ENCODE results near the gene GAGE2A. TPM values are rescaled to one million over a fixed set of nuclear protein-coding genes. Genes with fewer than 3 reads are reported as not detected.
A peak's percentile ranks its signal among the peaks of the same experiment; 100 is the strongest.

The GAGE2A gene
- total and polyA plus RNA-seq, 2 of the 13 experiments (the other 11 are each of a cell fraction or from before 2014, with no cell fraction given): not detected

DNA sequence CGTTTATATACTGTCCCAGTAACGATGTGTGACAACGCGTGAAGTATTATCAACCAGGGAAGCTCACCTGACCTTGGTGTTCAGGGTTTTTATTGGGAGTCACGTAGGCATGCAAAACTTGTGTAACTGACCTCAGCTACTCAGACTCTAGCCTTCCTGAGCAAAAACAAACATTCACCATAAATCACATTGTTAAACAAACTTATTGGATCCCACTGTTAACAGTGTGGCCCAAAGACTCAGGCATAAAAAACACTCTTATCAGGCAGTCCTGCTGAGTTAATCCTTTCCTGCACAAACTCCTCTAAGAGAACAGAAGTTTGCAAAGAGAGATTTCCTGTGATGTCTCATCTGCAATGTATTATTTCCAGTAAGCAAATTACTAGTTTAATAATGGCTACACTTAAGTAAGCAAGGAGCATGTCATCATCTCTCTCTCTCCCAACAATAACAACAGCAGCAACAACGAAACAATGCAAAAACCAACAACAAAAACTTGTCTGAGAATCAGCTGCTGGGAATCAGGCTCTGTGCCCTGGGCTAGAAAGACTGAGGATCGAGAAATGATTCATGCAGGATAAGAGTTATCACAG lies 21.5 kb downstream of the GAGE2A start (continued):
- 0 out of 2 replicates have a peak, but pooled peaks have one; percentile 40 for TF ChIP-seq RERE (CRISPR knock-in tag; IDR thresholded peaks at IDR 0.05; ENCODE audit: low read depth)
- peak in 1 of 2 experiments; percentile 59; a peak in 2 of 4 replicates for TF ChIP-seq EP300 (IDR thresholded peaks at IDR 0.05; ENCODE audit: low read depth in 2 of 2, low read length in 2 of 2)
- TF ChIP-seq EP300 (CRISPR knock-in tag; IDR thresholded peaks at IDR 0.05; ENCODE audit: borderline replicate concordance): no peak
- no peak for TF ChIP-seq ZNF33B (CRISPR knock-in tag; IDR thresholded peaks at IDR 0.05)
- no peak for TF ChIP-seq SOX6 (IDR thresholded peaks at IDR 0.05)
- peak; percentile 84 for TF ChIP-seq SOX6 (CRISPR knock-in tag; IDR thresholded peaks at IDR 0.05)
- TF ChIP-seq ZNF724P (CRISPR knock-in tag; IDR thresholded peaks at IDR 0.05; ENCODE audit: borderline replicate concordance): no peak
- no peak for TF ChIP-seq ZNF263 (CRISPR knock-in tag; IDR thresholded peaks at IDR 0.05)
- TF ChIP-seq, protein P1, sequence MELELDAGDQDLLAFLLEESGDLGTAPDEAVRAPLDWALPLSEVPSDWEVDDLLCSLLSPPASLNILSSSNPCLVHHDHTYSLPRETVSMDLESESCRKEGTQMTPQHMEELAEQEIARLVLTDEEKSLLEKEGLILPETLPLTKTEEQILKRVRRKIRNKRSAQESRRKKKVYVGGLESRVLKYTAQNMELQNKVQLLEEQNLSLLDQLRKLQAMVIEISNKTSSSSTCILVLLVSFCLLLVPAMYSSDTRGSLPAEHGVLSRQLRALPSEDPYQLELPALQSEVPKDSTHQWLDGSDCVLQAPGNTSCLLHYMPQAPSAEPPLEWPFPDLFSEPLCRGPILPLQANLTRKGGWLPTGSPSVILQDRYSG (CRISPR knock-in tag; IDR thresholded peaks at IDR 0.05): no peak
- no peak for TF ChIP-seq NFRKB (IDR thresholded peaks at IDR 0.05)
- no peak for TF ChIP-seq ZKSCAN5 (CRISPR knock-in tag; IDR thresholded peaks at IDR 0.05)
- TF ChIP-seq HNRNPL (IDR thresholded peaks at IDR 0.05; ENCODE audit: low read depth, low read length): no peak
- TF ChIP-seq ZMYM4 (CRISPR knock-in tag; IDR thresholded peaks at IDR 0.05): peak; percentile 55; the same call in 1 of the 2 replicates
- TF ChIP-seq, protein P2, sequence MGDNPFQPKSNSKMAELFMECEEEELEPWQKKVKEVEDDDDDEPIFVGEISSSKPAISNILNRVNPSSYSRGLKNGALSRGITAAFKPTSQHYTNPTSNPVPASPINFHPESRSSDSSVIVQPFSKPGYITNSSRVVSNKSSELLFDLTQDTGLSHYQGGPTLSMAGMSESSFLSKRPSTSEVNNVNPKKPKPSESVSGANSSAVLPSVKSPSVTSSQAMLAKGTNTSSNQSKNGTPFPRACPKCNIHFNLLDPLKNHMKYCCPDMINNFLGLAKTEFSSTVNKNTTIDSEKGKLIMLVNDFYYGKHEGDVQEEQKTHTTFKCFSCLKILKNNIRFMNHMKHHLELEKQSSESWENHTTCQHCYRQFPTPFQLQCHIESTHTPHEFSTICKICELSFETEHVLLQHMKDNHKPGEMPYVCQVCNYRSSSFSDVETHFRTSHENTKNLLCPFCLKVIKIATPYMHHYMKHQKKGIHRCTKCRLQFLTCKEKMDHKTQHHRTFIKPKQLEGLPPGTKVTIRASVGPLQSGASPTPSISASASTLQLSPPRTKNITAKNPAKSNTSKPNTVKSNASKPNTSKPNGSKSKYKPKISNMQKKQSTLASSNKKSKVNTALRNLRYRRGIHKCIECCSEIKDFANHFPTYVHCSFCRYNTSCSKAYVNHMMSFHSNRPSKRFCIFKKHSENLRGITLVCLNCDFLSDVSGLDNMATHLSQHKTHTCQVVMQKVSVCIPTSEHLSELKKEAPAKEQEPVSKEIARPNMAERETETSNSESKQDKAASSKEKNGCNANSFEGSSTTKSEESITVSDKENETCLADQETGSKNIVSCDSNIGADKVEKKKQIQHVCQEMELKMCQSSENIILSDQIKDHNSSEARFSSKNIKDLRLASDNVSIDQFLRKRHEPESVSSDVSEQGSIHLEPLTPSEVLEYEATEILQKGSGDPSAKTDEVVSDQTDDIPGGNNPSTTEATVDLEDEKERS (CRISPR knock-in tag; IDR thresholded peaks at IDR 0.05): peak; percentile 77; the same call in 1 of the 2 replicates
- TF ChIP-seq, protein P3, sequence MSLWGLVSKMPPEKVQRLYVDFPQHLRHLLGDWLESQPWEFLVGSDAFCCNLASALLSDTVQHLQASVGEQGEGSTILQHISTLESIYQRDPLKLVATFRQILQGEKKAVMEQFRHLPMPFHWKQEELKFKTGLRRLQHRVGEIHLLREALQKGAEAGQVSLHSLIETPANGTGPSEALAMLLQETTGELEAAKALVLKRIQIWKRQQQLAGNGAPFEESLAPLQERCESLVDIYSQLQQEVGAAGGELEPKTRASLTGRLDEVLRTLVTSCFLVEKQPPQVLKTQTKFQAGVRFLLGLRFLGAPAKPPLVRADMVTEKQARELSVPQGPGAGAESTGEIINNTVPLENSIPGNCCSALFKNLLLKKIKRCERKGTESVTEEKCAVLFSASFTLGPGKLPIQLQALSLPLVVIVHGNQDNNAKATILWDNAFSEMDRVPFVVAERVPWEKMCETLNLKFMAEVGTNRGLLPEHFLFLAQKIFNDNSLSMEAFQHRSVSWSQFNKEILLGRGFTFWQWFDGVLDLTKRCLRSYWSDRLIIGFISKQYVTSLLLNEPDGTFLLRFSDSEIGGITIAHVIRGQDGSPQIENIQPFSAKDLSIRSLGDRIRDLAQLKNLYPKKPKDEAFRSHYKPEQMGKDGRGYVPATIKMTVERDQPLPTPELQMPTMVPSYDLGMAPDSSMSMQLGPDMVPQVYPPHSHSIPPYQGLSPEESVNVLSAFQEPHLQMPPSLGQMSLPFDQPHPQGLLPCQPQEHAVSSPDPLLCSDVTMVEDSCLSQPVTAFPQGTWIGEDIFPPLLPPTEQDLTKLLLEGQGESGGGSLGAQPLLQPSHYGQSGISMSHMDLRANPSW (CRISPR knock-in tag; IDR thresholded peaks at IDR 0.05; ENCODE audit: borderline replicate concordance): 0 out of 2 replicates have a peak, but pooled peaks have one; percentile 38
- TF ChIP-seq SKI (IDR thresholded peaks at IDR 0.05; ENCODE audit: partially characterized antibody): no peak
- no peak for TF ChIP-seq JUN (CRISPR knock-in tag; IDR thresholded peaks at IDR 0.05)
- TF ChIP-seq SOX5 (CRISPR knock-in tag; IDR thresholded peaks at IDR 0.05; ENCODE audit: borderline replicate concordance): peak; percentile 78; the same call in 1 of the 2 replicates
- no peak for TF ChIP-seq ZBTB38 (CRISPR knock-in tag; IDR thresholded peaks at IDR 0.05)
